Neural crest cell (in vitro differentiated cells): Measurements from ENCODE around the gene NELFB. TPM values are rescaled to one million over a fixed set of nuclear protein-coding genes. Genes with fewer than 3 reads are reported as not detected.

ENCODE experiments used
- DNase-seq: peaks from one replicate; pipeline ENCODE4 v3.0.0; 2021; ENCODE audit warnings: low read depth, mixed read lengths, low spot score
- H3K27ac Mint-ChIP-seq: one replicate; pipeline ENCODE4 v1.8.0; 2021; ENCODE audit warnings: mild to moderate bottlenecking, mixed read lengths; ENCODE audit not compliant: unreplicated experiment
- H3K27me3 Mint-ChIP-seq: 2 replicates; pipeline ENCODE4 v1.8.0; 2021; ENCODE audit warnings: low read depth, mild to moderate bottlenecking, mixed read lengths
- H3K36me3 Mint-ChIP-seq: 2 replicates; pipeline ENCODE4 v1.8.0; 2021; ENCODE audit warnings: low read depth, mild to moderate bottlenecking, mixed read lengths
- H3K4me1 Mint-ChIP-seq: 2 replicates; pipeline ENCODE4 v1.8.0; 2021; ENCODE audit warnings: mixed read lengths
- H3K4me3 Mint-ChIP-seq: one replicate; pipeline ENCODE4 v1.8.0; 2021; ENCODE audit warnings: mild to moderate bottlenecking, mixed read lengths
- H3K9me3 Mint-ChIP-seq: 2 replicates; pipeline ENCODE4 v1.8.0; 2021; ENCODE audit warnings: mixed read lengths
- total RNA-seq: library from RNA; stranded (reverse); gene quantifications from 2 replicates; pipeline ENCODE4 v1.2.1, GENCODE V29; 2021
- TF ChIP-seq, protein P1 (sequence below): fragments of 200-600 bp; sonication (generic); conservative IDR thresholded peaks from 2 replicates; pipeline ENCODE4 v1.5.0; 2021; ENCODE audit warnings: antibody characterized with exemption, mild to moderate bottlenecking

The NELFB gene
- total RNA-seq, 1 donor from 2014 or later = 79.0 TPM

DNA sequence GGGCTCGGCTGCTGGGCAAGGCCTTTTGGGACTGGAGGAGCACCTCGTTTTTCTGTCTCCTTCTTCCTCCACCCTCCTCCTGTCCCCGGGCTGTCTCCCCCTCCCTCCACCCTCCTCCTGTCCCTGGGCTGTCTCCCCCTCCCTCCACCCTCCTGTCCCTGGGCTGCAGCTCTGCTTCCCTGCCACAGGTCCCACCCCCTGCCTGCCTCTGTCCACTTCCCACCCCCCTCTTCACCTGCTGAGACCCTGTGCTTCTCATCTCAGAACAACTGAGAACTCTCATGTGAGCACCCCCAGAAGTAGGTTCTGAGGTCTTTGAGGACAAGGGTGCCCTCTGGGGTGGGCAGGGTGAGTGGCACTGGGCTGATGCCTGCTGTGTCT is 16.6 kb downstream of the NELFB start:
- Mint-ChIP-seq H3K27ac (no peak overlapping the region), H3K4me3 (no peak overlapping the region), H3K36me3 (peaks cover 6% of the 10 kb centered on the region), H3K4me1 (peaks cover 9% of the 10 kb centered on the region), H3K27me3 (no peaks in the 10 kb centered on the region), H3K9me3 (no peaks in the 10 kb centered on the region)
- TF ChIP-seq, protein P1, sequence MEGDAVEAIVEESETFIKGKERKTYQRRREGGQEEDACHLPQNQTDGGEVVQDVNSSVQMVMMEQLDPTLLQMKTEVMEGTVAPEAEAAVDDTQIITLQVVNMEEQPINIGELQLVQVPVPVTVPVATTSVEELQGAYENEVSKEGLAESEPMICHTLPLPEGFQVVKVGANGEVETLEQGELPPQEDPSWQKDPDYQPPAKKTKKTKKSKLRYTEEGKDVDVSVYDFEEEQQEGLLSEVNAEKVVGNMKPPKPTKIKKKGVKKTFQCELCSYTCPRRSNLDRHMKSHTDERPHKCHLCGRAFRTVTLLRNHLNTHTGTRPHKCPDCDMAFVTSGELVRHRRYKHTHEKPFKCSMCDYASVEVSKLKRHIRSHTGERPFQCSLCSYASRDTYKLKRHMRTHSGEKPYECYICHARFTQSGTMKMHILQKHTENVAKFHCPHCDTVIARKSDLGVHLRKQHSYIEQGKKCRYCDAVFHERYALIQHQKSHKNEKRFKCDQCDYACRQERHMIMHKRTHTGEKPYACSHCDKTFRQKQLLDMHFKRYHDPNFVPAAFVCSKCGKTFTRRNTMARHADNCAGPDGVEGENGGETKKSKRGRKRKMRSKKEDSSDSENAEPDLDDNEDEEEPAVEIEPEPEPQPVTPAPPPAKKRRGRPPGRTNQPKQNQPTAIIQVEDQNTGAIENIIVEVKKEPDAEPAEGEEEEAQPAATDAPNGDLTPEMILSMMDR = no peak
- DNase-seq = no peak

DNA sequence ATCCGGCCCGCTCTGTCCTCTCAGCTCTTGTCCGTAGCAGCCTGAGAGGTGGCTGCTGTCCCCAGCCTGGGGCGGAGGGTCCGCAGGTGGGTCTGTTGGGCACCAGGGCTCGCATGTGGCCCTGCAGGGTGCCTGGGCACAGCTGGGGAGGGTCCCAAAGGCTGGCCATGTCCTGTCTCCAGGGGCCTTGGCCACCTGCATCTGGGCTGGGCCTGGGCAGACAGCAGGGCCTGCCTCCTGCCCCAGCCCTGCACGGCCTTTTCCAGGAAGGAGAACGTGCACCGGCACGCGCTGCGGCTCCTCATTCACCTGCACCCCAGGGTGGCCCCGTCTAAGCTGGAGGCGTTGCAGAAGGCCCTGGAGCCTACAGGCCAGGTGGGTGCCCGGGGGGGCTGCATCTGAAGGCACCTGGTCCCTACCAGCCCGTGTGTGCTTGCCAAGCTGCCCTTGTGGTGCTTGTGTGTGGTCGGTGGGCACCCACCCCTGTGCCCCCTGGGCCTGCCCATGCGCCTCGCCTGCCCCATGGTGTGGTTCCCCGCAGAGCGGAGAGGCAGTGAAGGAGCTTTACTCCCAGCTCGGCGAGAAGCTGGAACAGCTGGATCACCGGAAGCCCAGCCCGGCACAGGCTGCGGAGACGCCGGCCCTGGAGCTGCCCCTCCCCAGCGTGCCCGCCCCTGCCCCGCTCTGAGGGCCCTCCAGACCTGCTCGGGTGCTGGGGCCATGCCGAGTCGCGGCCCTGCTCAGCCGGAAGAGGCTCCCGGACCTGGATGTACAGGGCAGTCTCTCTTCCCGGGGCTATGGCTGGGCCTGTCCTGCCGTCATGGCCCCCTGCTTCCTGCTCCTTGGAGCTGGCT is 17.3 kb downstream of the NELFB start:
- H3K27ac Mint-ChIP-seq = no peak overlapping the region
- H3K9me3 Mint-ChIP-seq = no peaks in the 10 kb centered on the region
- no peak for DNase-seq
- TF ChIP-seq, protein P1 = no peak
- peaks cover 6% of the 10 kb centered on the region for H3K36me3 Mint-ChIP-seq
- H3K4me1 Mint-ChIP-seq = peaks cover 13% of the 10 kb centered on the region
- H3K4me3 Mint-ChIP-seq = no peak overlapping the region
- H3K27me3 Mint-ChIP-seq = no peaks in the 10 kb centered on the region

DNA sequence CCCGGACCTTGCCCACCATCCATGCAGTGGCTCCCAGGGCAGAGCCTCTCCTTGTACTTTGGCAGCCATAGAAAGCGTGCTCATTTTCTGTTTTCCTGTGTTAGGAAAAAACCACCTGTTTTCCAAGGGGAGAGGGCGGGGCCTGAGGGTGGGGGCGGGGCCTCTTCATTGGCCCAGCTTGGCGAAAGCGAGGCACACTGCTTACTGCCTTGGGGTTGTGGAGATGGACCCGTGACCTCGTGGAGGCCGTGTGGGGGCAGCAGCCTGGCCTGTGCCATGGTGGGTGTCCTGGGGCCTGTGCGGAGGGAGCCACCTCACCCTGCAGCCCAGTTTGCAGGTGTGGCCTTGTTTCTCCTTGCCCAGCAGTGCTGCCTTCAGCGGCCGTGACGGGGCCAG is 18.0 kb downstream of the NELFB start:
- H3K9me3 Mint-ChIP-seq = no peaks in the 10 kb centered on the region
- H3K36me3 Mint-ChIP-seq = peaks cover 6% of the 10 kb centered on the region
- H3K27ac Mint-ChIP-seq = no peak overlapping the region
- no peak overlapping the region for H3K4me3 Mint-ChIP-seq
- DNase-seq = no peak
- TF ChIP-seq, protein P1 = no peak
- peaks cover 13% of the 10 kb centered on the region for H3K4me1 Mint-ChIP-seq
- no peaks in the 10 kb centered on the region for H3K27me3 Mint-ChIP-seq

DNA sequence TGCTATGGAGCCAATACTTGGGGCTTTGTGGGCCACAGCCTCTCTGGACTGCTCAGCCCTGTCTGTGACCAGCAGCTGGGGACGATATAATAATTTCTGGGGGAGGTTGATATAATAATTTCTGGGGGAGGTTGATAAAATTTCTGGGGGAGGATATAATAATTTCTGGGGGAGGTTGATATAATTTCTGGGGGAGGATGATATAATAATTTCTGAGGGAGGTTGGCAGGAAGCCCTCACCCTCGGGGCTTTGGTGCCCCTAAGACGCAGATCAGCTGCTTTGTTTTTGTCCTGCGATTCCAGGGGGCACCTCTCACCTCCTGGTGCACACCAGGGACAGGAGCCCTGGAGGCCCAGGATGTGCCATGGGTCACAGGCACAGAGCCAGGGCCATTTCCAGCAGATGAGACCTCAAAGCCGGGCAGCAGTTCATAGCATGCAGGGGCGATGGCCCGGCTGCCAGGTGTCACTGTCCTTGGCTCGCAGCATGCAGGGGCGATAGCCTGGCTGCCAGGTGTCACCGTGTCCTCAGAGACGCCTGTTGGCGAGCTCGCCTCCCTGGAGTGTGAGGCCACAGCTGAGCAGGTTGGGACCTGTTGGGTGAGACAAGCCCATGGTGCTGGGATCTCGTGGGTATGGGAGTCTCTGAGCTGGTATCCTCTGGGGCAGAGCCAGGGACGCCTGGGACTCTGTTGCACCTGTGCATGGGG is 18.6 kb downstream of the NELFB start:
- H3K27ac Mint-ChIP-seq = no peak overlapping the region
- TF ChIP-seq, protein P1 = no peak
- no peak for DNase-seq
- peaks cover 2% of the 10 kb centered on the region for H3K36me3 Mint-ChIP-seq
- H3K9me3 Mint-ChIP-seq = no peaks in the 10 kb centered on the region
- H3K4me3 Mint-ChIP-seq = no peak overlapping the region
- no peaks in the 10 kb centered on the region for H3K27me3 Mint-ChIP-seq
- peaks cover 9% of the 10 kb centered on the region for H3K4me1 Mint-ChIP-seq

DNA sequence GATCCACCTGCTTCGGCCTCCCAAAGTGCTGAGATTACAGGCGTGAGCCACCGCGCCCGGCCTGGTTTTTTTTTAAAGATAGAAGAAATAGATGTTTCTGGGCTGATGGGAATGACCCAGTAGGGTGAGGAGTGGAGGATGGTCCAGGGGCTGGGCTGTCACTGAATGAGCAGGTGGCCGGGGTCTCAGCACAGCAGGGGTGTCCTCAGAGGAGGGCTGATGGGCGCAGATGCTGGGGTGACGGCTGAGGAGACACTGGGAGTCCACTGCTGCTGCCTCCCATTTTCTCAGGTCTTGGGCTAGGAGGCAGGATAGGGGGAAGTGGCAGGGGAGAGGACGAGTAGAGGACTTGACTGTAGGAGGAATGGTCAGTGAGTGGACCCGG is 20.1 kb downstream of the NELFB start:
- TF ChIP-seq, protein P1 = no peak
- Mint-ChIP-seq H3K27ac (no peak overlapping the region), H3K4me3 (no peak overlapping the region), H3K9me3 (no peaks in the 10 kb centered on the region), H3K4me1 (peaks cover 8% of the 10 kb centered on the region), H3K36me3 (no peaks in the 10 kb centered on the region), H3K27me3 (no peaks in the 10 kb centered on the region)
- DNase-seq = no peak
